PFSK-1 (cell line): ENCODE results near the gene ERMP1.

Experiments
- FOXP2 ChIP-seq: optimal IDR thresholded peaks from 2 replicates; pipeline ENCODE3; 2011; ENCODE audit warnings: borderline replicate concordance, control low read depth, inconsistent platforms; ENCODE audit not compliant: insufficient read depth; ENCODE audit errors: extremely low read length, extremely low read depth
- POLR2AphosphoS5 ChIP-seq: IDR thresholded peaks from 2 replicates; pipeline ENCODE4 v1.6.1; 2012; ENCODE audit warnings: low read depth, mild to moderate bottlenecking, control low read depth, low read length, moderate library complexity
- SIN3A ChIP-seq: IDR thresholded peaks from 2 replicates; pipeline ENCODE4 v1.6.1; 2012; ENCODE audit warnings: mild to moderate bottlenecking, low read length, moderate library complexity, borderline replicate concordance; ENCODE audit not compliant: insufficient read depth
- TAF1 ChIP-seq: IDR thresholded peaks from 2 replicates; pipeline ENCODE4 v1.6.1; 2012; ENCODE audit warnings: low read length, control low read depth, borderline replicate concordance; ENCODE audit not compliant: insufficient read depth
- TF ChIP-seq, protein P1 (sequence below), 2 experiments: IDR thresholded peaks; 2 replicates each; pipeline versions ENCODE4 v1.6.1 to v1.8.0; 2011 to 2012; ENCODE audit warnings: low read depth in 2 of 2, low read length in 2 of 2, control low read depth in 1 of 2, inconsistent platforms in 1 of 2, mild to moderate bottlenecking in 1 of 2, moderate library complexity in 1 of 2; ENCODE audit not compliant: insufficient read depth in 1 of 2

The ERMP1 gene

GRCh38 chr9:5864446-5864845 lies 31.5 kb upstream of the ERMP1 start:
- TF ChIP-seq FOXP2 (no peak), SIN3A (no peak), TAF1 (no peak), POLR2AphosphoS5 (no peak)
- TF ChIP-seq, protein P1, sequence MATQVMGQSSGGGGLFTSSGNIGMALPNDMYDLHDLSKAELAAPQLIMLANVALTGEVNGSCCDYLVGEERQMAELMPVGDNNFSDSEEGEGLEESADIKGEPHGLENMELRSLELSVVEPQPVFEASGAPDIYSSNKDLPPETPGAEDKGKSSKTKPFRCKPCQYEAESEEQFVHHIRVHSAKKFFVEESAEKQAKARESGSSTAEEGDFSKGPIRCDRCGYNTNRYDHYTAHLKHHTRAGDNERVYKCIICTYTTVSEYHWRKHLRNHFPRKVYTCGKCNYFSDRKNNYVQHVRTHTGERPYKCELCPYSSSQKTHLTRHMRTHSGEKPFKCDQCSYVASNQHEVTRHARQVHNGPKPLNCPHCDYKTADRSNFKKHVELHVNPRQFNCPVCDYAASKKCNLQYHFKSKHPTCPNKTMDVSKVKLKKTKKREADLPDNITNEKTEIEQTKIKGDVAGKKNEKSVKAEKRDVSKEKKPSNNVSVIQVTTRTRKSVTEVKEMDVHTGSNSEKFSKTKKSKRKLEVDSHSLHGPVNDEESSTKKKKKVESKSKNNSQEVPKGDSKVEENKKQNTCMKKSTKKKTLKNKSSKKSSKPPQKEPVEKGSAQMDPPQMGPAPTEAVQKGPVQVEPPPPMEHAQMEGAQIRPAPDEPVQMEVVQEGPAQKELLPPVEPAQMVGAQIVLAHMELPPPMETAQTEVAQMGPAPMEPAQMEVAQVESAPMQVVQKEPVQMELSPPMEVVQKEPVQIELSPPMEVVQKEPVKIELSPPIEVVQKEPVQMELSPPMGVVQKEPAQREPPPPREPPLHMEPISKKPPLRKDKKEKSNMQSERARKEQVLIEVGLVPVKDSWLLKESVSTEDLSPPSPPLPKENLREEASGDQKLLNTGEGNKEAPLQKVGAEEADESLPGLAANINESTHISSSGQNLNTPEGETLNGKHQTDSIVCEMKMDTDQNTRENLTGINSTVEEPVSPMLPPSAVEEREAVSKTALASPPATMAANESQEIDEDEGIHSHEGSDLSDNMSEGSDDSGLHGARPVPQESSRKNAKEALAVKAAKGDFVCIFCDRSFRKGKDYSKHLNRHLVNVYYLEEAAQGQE (IDR thresholded peaks at IDR 0.05; ENCODE audit: insufficient read depth in 1 of 2, low read depth in 2 of 2, low read length in 2 of 2): no peak

- TF ChIP-seq TAF1: no peak
- no peak for TF ChIP-seq FOXP2
- TF ChIP-seq, protein P1 (IDR thresholded peaks at IDR 0.05; ENCODE audit: insufficient read depth in 1 of 2, low read depth in 2 of 2, low read length in 2 of 2): no peak
- no peak for TF ChIP-seq SIN3A
- TF ChIP-seq POLR2AphosphoS5: no peak
Observed at GRCh38 chr9:5863092-5863746, 30.3 kb upstream of the ERMP1 start.

GRCh38 chr9:5858833-5859232 lies 25.9 kb upstream of the ERMP1 start:
- TF ChIP-seq, protein P1 (IDR thresholded peaks at IDR 0.05; ENCODE audit: insufficient read depth in 1 of 2, low read depth in 2 of 2, low read length in 2 of 2): no peak
- TF ChIP-seq TAF1: no peak
- no peak for TF ChIP-seq POLR2AphosphoS5

DNA sequence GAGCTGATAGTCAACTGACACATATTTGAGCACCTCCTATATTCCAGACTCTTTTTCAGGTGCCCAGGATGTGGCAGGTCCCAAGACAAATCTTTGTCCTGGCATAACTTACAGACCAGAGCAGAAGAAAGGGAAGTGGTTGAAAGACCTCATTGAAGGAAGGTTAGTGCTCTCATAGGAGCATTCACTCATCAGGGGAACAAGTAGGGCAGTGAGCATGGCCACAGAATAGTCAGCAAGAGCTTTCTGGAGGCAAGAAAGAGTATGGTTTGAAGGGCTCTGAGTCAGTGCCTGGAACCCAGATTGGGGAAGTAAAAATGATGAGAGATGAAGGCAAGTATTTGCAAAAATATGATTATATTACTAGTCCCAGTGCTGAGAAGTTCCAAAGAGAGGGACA lies 25.0 kb upstream of the ERMP1 start:
- TF ChIP-seq FOXP2: no peak
- TF ChIP-seq TAF1: no peak
- no peak for TF ChIP-seq SIN3A
- TF ChIP-seq, protein P1 (IDR thresholded peaks at IDR 0.05; ENCODE audit: insufficient read depth in 1 of 2, low read depth in 2 of 2, low read length in 2 of 2): no peak
- TF ChIP-seq POLR2AphosphoS5: no peak

DNA sequence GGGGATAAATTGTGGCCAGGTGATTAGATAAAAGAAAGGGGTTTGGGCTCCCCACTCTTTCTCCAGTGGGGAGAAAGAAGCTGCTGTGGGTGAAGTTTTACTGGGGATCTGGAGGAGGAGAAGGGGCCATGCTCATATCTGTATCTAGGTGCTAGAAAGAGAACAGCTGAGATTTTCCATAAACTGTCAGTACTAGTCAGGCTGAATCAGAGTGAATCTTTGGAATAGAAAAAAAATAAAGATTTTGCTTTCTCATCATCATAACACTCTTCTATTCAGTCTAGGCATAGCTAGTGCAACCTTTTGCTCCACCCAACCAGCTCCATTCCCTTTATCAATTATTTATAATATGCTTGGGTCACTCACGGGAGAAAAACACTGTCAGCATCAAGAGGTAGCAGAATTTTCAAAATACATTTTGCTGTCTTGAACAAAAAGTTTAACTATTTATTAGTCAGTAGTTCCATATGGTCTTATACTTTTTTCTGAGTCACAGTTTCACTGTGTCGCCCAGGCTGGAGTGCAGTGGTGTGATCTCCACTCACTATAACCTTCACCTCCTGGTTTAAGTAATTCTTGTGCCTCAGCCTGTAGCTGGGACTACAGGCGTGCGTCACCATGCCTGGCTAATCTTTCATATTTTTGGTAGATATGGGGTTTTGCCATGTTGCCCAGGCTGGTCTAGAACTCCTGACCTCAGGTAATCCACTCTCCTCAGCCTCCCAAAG lies 21.3 kb upstream of the ERMP1 start:
- TF ChIP-seq POLR2AphosphoS5 (no peak), FOXP2 (no peak), SIN3A (no peak), TAF1 (no peak)
- TF ChIP-seq, protein P1 (IDR thresholded peaks at IDR 0.05; ENCODE audit: insufficient read depth in 1 of 2, low read depth in 2 of 2, low read length in 2 of 2): no peak
